ENCODE measurements around the gene PBX4.

GRCh38 chr19:19654441-19654840 lies 36.0 kb upstream of the PBX4 start:
- TF ChIP-seq CTCF (IDR thresholded peaks at IDR 0.05), result no peak
- no peak for TF ChIP-seq POLR2A (IDR thresholded peaks at IDR 0.05)
